Esophagus squamous epithelium (tissue), 5 donors: ENCODE data around the gene RNF13. TPM values are rescaled to one million over a fixed set of nuclear protein-coding genes. Genes with fewer than 3 reads are reported as not detected.
"Not testable (repeated sequence)": the region's sequence is repeated elsewhere in the genome, so short reads cannot be mapped to it uniquely, and the experiment has no call there.

Experiments
- DNase-seq: peaks from one replicate; lab custom pipeline; 2025; lab: John Stamatoyannopoulos, UW
- H3K27ac ChIP-seq, 4 donors: fragments of 200-600 bp; sonication (generic); one replicate each; pipeline ENCODE4 v1.5.1; 2016 to 2019; ENCODE audit warnings: mild to moderate bottlenecking in 1 of 4
- H3K27me3 ChIP-seq, 4 donors: fragments of 200-600 bp; sonication (generic); 1 replicate in 3 of 4; 2 replicates in 1 of 4; pipeline versions ENCODE4 v1.5.1 to v1.6.0; 2017 to 2021; ENCODE audit warnings: antibody characterized with exemption in 1 of 4
- H3K36me3 ChIP-seq, 3 donors: fragments of 200-600 bp; sonication (generic); one replicate each; pipeline ENCODE4 v1.5.1; 2016 to 2019
- H3K4me1 ChIP-seq, 3 donors: fragments of 200-600 bp; sonication (generic); one replicate each; pipeline ENCODE4 v1.5.1; 2017 to 2019
- H3K4me3 ChIP-seq, 4 donors: fragments of 200-600 bp; sonication (generic); 1 replicate in 3 of 4; 2 replicates in 1 of 4; pipeline ENCODE4 v1.5.1; 2016 to 2019; ENCODE audit warnings: mild to moderate bottlenecking in 2 of 4, moderate library complexity in 1 of 4
- H3K9me3 ChIP-seq, 3 donors: fragments of 200-600 bp; sonication (generic); one replicate each; pipeline ENCODE4 v1.5.1; 2016 to 2019
- POLR2A ChIP-seq, 4 donors: fragments of 450-650 bp; IDR thresholded peaks; one replicate each; pipeline ENCODE4 v1.6.1; 2017; ENCODE audit warnings: antibody characterized with exemption in 4 of 4, mild to moderate bottlenecking in 4 of 4, moderate library complexity in 3 of 4
- WGBS, 2 donors: methylation state at CpG; one replicate each; pipeline ENCODE4 v1.1.5; 2018; 5-methylcytosine and 5-hydroxymethylcytosine counted together
- intact Hi-C: fragments of 100-400 bp; cut with DNase I; formaldehyde crosslinking; loops from one replicate; pipeline ENCODE4 v1.15.0; 2022
- total RNA-seq, 4 donors: library from RNA; depleted of rRNA; stranded (reverse); fragments of >200 nt; gene quantifications; one replicate each; pipeline ENCODE4 v1.1.0, GENCODE V29; 2016
- TF ChIP-seq, protein P1 (sequence below), 6 experiments: fragments of 450-650 bp in 4 of 6; fragments of 200-600 bp in 2 of 6; sonication (generic) in 2 of 6; IDR thresholded peaks; one replicate each; pipeline ENCODE4 v1.5.1; 2016 to 2019; ENCODE audit warnings: antibody characterized with exemption in 6 of 6, mild to moderate bottlenecking in 4 of 6, moderate library complexity in 4 of 6
- donor health status: DM: yes; HTN: yes; CAD: no.

Gene RNF13
- total RNA-seq, 4 donors from 2014 or later = 17.4 to 70.4 (median 45.8) TPM

DNA sequence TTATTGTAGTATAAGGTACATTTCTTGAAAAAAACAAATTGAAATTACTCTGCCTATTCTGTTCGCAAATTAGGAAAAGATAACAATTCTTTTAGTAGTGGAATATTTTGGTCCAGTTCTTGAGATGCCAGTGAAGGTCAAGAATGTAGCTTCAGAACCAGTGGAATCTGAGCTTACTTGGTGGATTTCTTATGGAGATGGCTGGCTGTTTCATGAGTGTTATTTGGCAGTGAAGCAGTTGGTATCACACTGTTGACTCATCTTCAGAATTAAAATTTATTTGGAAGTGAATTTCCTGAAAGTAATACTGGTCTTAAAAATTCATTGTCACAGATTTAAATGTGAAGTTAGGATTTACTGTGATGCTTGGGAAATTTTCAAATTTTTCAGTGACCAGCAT lies 19.1 kb downstream of the RNF13 start:
- TF ChIP-seq, protein P1, sequence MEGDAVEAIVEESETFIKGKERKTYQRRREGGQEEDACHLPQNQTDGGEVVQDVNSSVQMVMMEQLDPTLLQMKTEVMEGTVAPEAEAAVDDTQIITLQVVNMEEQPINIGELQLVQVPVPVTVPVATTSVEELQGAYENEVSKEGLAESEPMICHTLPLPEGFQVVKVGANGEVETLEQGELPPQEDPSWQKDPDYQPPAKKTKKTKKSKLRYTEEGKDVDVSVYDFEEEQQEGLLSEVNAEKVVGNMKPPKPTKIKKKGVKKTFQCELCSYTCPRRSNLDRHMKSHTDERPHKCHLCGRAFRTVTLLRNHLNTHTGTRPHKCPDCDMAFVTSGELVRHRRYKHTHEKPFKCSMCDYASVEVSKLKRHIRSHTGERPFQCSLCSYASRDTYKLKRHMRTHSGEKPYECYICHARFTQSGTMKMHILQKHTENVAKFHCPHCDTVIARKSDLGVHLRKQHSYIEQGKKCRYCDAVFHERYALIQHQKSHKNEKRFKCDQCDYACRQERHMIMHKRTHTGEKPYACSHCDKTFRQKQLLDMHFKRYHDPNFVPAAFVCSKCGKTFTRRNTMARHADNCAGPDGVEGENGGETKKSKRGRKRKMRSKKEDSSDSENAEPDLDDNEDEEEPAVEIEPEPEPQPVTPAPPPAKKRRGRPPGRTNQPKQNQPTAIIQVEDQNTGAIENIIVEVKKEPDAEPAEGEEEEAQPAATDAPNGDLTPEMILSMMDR (IDR thresholded peaks at IDR 0.05) = no peak
- TF ChIP-seq POLR2A (IDR thresholded peaks at IDR 0.05) = no peak
- Histone ChIP-seq H3K27me3 (no peaks in the 10 kb centered on the region), H3K27ac (no peak overlapping the region), H3K4me3 (no peak overlapping the region), H3K4me1 (no peaks in the 10 kb centered on the region), H3K9me3 (peaks cover 0 to 43% (median 9%) of the 10 kb centered on the region in 3 donors), H3K36me3 (peaks cover 0 to 16% (median 0%) of the 10 kb centered on the region in 3 donors)
- DNase-seq = no peak
- intact Hi-C loops = no loop called here
- 85 to 96% methylated on average over 1 of the region's 1 CpG for WGBS, 2 donors

GRCh38 chr3:149833241-149833640 lies 20.2 kb downstream of the RNF13 start:
- DNase-seq = no peak
- Histone ChIP-seq H3K9me3 (peaks cover 0 to 54% (median 15%) of the 10 kb centered on the region in 3 donors), H3K27me3 (no peaks in the 10 kb centered on the region), H3K4me1 (no peaks in the 10 kb centered on the region), H3K4me3 (no peak overlapping the region), H3K36me3 (peaks cover 0 to 26% (median 0%) of the 10 kb centered on the region in 3 donors), H3K27ac (no peak overlapping the region)
- intact Hi-C loops = no loop called here
- TF ChIP-seq, protein P1 (IDR thresholded peaks at IDR 0.05) = no peak
- no peak for TF ChIP-seq POLR2A (IDR thresholded peaks at IDR 0.05)
- 95 to 98% methylated on average over 1 to 2 of the region's 2 CpGs for WGBS, 2 donors

DNA sequence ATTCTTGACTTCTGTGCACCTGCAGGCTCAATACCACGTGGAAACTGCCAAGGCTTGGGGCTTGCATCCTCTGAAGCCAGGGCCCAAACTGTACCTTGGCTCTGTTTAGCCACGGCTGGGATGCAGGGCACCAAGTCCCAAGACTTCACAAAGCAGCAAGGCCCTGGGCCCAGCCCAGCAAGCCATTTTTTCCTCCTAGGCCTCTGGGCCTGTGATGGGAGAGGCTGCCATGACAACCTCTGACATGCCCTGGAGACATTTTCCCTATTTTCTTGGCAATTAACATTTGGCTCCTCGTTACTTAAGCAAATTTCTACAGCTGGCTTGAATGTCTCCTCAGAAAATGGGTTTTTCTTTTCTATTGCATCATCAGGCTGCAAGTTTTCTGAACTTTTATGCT lies 25.5 kb downstream of the RNF13 start:
- H3K27me3 ChIP-seq, H3K4me3 ChIP-seq, H3K27ac ChIP-seq, intact Hi-C loops, DNase-seq: not testable (repeated sequence)
- 70 to 80% methylated on average over 2 to 3 of the region's 3 CpGs for WGBS, 2 donors
- Histone ChIP-seq H3K36me3 (peaks cover 0 to 14% (median 0%) of the 10 kb centered on the region in 3 donors), H3K4me1 (peaks cover 0 to 32% (median 14%) of the 10 kb centered on the region in 3 donors), H3K9me3 (peaks cover 0 to 27% (median 13%) of the 10 kb centered on the region in 3 donors)

DNA sequence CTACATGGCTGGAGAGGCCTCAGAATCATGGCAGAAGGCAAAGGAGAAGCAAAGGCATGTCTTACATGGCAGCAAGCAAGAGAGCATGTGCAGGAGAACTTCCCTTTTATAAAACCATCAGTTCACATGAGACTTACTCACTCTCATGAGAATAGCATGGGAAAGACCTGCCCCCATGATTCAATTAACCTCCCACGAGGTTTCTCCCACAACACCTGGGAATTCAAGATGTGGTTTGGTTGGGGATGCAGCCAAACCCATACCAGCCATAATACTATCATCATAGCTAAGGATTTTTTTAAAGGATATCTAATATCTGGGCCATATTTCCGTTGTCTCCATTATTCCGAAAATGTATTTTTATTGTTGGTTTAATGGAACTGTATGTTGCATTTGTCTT lies 26.5 kb downstream of the RNF13 start:
- H3K27me3 ChIP-seq, DNase-seq, intact Hi-C loops, H3K4me3 ChIP-seq: not testable (repeated sequence)
- Histone ChIP-seq H3K36me3 (peaks cover 0 to 14% (median 0%) of the 10 kb centered on the region in 3 donors), H3K27ac (peak overlapping the region in 1 of 4 donors; percentile 63), H3K9me3 (peaks cover 0 to 17% (median 9%) of the 10 kb centered on the region in 3 donors), H3K4me1 (peaks cover 0 to 41% (median 14%) of the 10 kb centered on the region in 3 donors)
- 75 to 89% methylated on average over 3 of the region's 3 CpGs for WGBS, 2 donors

DNA sequence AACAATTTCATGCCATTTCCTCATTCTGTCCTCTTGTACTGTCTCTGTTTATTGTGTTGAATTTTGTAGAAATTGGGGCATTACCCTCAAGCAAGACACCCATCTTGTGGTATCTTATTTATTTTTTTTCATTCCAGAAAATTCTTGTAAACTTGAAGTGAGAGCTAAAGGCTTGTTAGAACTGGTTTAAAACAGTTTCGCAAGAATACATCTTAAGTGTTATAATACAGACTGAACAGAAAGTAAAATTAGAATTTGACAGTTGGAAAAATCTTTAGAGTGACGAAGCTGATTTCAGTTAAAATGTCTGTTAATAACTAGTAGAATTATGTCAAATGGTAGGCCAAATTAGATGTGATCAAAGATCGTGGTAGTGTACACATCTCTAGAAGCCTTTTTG lies 26.9 kb downstream of the RNF13 start:
- Histone ChIP-seq H3K4me3 (no peak overlapping the region), H3K27ac (peak overlapping the region in 1 of 4 donors; percentile 63), H3K9me3 (peaks cover 0 to 14% (median 9%) of the 10 kb centered on the region in 3 donors), H3K36me3 (peaks cover 0 to 14% (median 0%) of the 10 kb centered on the region in 3 donors), H3K27me3 (no peaks in the 10 kb centered on the region), H3K4me1 (peaks cover 0 to 46% (median 14%) of the 10 kb centered on the region in 3 donors)
- intact Hi-C loops = no loop called here
- no peak for TF ChIP-seq POLR2A (IDR thresholded peaks at IDR 0.05)
- TF ChIP-seq, protein P1 (IDR thresholded peaks at IDR 0.05) = no peak
- WGBS, 2 donors = 45 to 53% methylated on average over 3 of the region's 3 CpGs
- DNase-seq = no peak

- TF ChIP-seq, protein P1 (IDR thresholded peaks at IDR 0.05) = no peak
- no peak for TF ChIP-seq POLR2A (IDR thresholded peaks at IDR 0.05)
- Histone ChIP-seq H3K4me1 (peaks cover 0 to 47% (median 14%) of the 10 kb centered on the region in 3 donors), H3K9me3 (peaks cover 0 to under 1% (median under 1%) of the 10 kb centered on the region in 3 donors), H3K27ac (no peak overlapping the region), H3K36me3 (peaks cover 0 to 26% (median 0%) of the 10 kb centered on the region in 3 donors), H3K27me3 (no peaks in the 10 kb centered on the region), H3K4me3 (no peak overlapping the region)
- 72 to 77% methylated on average over 2 of the region's 2 CpGs for WGBS, 2 donors
- DNase-seq = no peak
- intact Hi-C loops = no loop called here
Observed at GRCh38 chr3:149843502-149843901, 30.5 kb downstream of the RNF13 start.
